K562 (cell line): Measurements from ENCODE around the gene HBG1. TPM values are rescaled to one million over a fixed set of nuclear protein-coding genes. Genes with fewer than 3 reads are reported as not detected.

Source experiments
- CXXC5 ChIP-seq: fragments of 250-450 bp; sonication (Bioruptor Pico); IDR thresholded peaks from 2 replicates; pipeline ENCODE4 v1.8.0; 2022; ENCODE audit warnings: inconsistent platforms, mild to moderate bottlenecking, moderate library complexity
- ESRRA ChIP-seq: fragments of 450-650 bp; IDR thresholded peaks from 2 replicates; pipeline ENCODE4 v1.6.1; 2014; ENCODE audit warnings: low read depth, mild to moderate bottlenecking, moderate library complexity, borderline replicate concordance
- ESRRB ChIP-seq: fragments of 250-450 bp; sonication (Bioruptor Pico); IDR thresholded peaks from 2 replicates; pipeline ENCODE4 v1.5.0; 2020; ENCODE audit warnings: mild to moderate bottlenecking, moderate library complexity, borderline replicate concordance
- JUN ChIP-seq, 2 experiments: sonication (generic) in 1 of 2; formaldehyde crosslinking in 1 of 2; IDR thresholded peaks; 2 replicates each; pipeline versions ENCODE4 v1.6.1 to v1.8.0; 2012 to 2022; ENCODE audit warnings: borderline replicate concordance in 2 of 2, mild to moderate bottlenecking in 2 of 2, improper control_type of control experiment in 1 of 2, low read depth in 1 of 2, low read length in 1 of 2, missing genetic modification reagents in 1 of 2
- KLF6 ChIP-seq: fragments of 250-450 bp; sonication (Bioruptor Pico); IDR thresholded peaks from 2 replicates; pipeline ENCODE4 v1.4.0; 2020; ENCODE audit warnings: mild to moderate bottlenecking, moderate library complexity, borderline replicate concordance
- MAFF ChIP-seq: IDR thresholded peaks from 2 replicates; pipeline ENCODE4 v1.6.1; 2012; ENCODE audit warnings: low read length, improper control_type of control experiment
- MXI1 ChIP-seq: IDR thresholded peaks from 2 replicates; pipeline ENCODE4 v1.6.1; 2011; ENCODE audit warnings: low read depth, mild to moderate bottlenecking, improper control_type of control experiment, low read length
- NR4A1 ChIP-seq, 2 experiments: fragments of 250-450 bp in 1 of 2; fragments of 450-650 bp in 1 of 2; sonication (Bioruptor Pico) in 1 of 2; IDR thresholded peaks; 2 replicates each; pipeline versions ENCODE4 v1.4.0 to v1.6.1; 2016 to 2020; ENCODE audit warnings: mild to moderate bottlenecking in 2 of 2, missing compliant biosample characterization in 1 of 2, missing genetic modification characterization in 1 of 2, moderate library complexity in 1 of 2
- RHOXF2B ChIP-seq: fragments of 250-450 bp; sonication (Bioruptor Pico); conservative IDR thresholded peaks from 2 replicates; pipeline ENCODE4 v1.5.1; 2021
- RNF2 ChIP-seq: sonication (generic); IDR thresholded peaks from 2 replicates; pipeline ENCODE4 v1.6.1; 2016
- SIN3A ChIP-seq, 2 experiments: fragments of 150-350 bp in 1 of 2; IDR thresholded peaks; 2 replicates each; pipeline ENCODE4 v1.6.1; 2011 to 2016; ENCODE audit warnings: borderline replicate concordance in 2 of 2, low read depth in 2 of 2, low read length in 2 of 2, mild to moderate bottlenecking in 2 of 2, moderate library complexity in 2 of 2; ENCODE audit not compliant: control insufficient read depth in 1 of 2
- SMAD4 ChIP-seq: fragments of 250-450 bp; sonication (Bioruptor Pico); conservative IDR thresholded peaks from 2 replicates; pipeline ENCODE4 v1.8.0; 2021; ENCODE audit warnings: inconsistent platforms, mild to moderate bottlenecking, moderate library complexity
- TRIM25 ChIP-seq: fragments of 450-650 bp; IDR thresholded peaks from 2 replicates; pipeline ENCODE4 v1.7.0; 2016; ENCODE audit warnings: borderline replicate concordance
- ZNF239 ChIP-seq: fragments of 250-450 bp; sonication (Bioruptor Pico); IDR thresholded peaks from 2 replicates; pipeline ENCODE4 v1.4.0; 2020; ENCODE audit warnings: mild to moderate bottlenecking
- polyA plus RNA-seq, 8 experiments: library from polyadenylated mRNA; depleted of rRNA in 4 of 8; stranded (reverse) in 5 of 8; unstranded in 3 of 8; fragments of >200 nt; fragmentation: Nextera tagmentation in 2 of 8; fragmentation: Illumina TruSeq in 1 of 8; extraction: Ambion mirVana in 2 of 8; extraction: Trizol in 1 of 8; gene quantifications; 2 replicates each; pipeline versions ENCODE4 v1.2.1 to v1.2.3, GENCODE V29; 2011 to 2014; ENCODE audit warnings: inconsistent platforms in 1 of 8, missing spikeins in 1 of 8
- total RNA-seq, 7 experiments: library from RNA; depleted of rRNA in 6 of 7; stranded (reverse); fragments of >200 nt in 6 of 7; fragmentation: Illumina TruSeq in 2 of 7; extraction: Trizol in 2 of 7; gene quantifications; 2 replicates each; pipeline versions ENCODE4 v1.2.1 to v1.2.3, GENCODE V29; 2011 to 2021; ENCODE audit warnings: low replicate concordance in 1 of 7
- TF ChIP-seq, protein P1 (sequence below): IDR thresholded peaks from 2 replicates; pipeline ENCODE4 v1.6.1; 2012; ENCODE audit warnings: low read depth, low read length, improper control_type of control experiment, borderline replicate concordance
- TF ChIP-seq, protein P2 (sequence below): fragments of 450-650 bp; formaldehyde crosslinking; IDR thresholded peaks from 2 replicates; pipeline ENCODE4 v1.4.0; 2020; ENCODE audit warnings: mild to moderate bottlenecking, moderate library complexity
- TF ChIP-seq, protein P3 (sequence below): sonication (generic); formaldehyde crosslinking; IDR thresholded peaks from 2 replicates; pipeline ENCODE4 v1.9.0; 2022; ENCODE audit warnings: mild to moderate bottlenecking, missing genetic modification reagents

HBG1 gene
- total and polyA plus RNA-seq, 9 of the 15 experiments (the other 6 are each of a cell fraction or from before 2014, with no cell fraction given): 1,066 to 16,338 (median 4,898) TPM

GRCh38 chr11:5288108-5288905 is 38.6 kb upstream of the HBG1 start (continued):
- TF ChIP-seq, protein P1, sequence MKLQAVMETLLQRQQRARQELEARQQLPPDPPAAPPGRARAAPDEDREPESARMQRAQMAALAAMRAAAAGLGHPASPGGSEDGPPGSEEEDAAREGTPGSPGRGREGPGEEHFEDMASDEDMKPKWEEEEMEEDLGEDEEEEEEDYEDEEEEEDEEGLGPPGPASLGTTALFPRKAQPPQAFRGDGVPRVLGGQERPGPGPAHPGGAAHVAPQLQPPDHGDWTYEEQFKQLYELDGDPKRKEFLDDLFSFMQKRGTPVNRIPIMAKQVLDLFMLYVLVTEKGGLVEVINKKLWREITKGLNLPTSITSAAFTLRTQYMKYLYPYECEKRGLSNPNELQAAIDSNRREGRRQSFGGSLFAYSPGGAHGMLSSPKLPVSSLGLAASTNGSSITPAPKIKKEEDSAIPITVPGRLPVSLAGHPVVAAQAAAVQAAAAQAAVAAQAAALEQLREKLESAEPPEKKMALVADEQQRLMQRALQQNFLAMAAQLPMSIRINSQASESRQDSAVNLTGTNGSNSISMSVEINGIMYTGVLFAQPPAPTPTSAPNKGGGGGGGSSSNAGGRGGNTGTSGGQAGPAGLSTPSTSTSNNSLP: 0 out of 2 replicates have a peak, but pooled peaks have one; percentile 46
- TF ChIP-seq MAFF (peak; percentile 35; the same call in 1 of the 2 replicates), SIN3A (IDR thresholded peaks at IDR 0.05; ENCODE audit: borderline replicate concordance in 2 of 2, control insufficient read depth in 1 of 2, low read depth in 2 of 2, low read length in 2 of 2) (no peak), NR4A1 (CRISPR knock-in tag; IDR thresholded peaks at IDR 0.05) (no peak), NR4A1 (tag; IDR thresholded peaks at IDR 0.05) (peak; percentile 37; the same call in 1 of the 2 replicates), SMAD4 (CRISPR knock-in tag) (peak; percentile 81), MXI1 (peak; percentile 15; the same call in 1 of the 2 replicates), CXXC5 (peak; percentile 63), ESRRB (no peak), ZNF239 (peak; percentile 40; the same call in 1 of the 2 replicates), RNF2 (peak; percentile 83; the same call in 1 of the 2 replicates), RHOXF2B (CRISPR knock-in tag) (no peak), JUN (IDR thresholded peaks at IDR 0.05; ENCODE audit: borderline replicate concordance, low read depth, low read length) (peak; percentile 93), JUN (CRISPR knock-in tag; IDR thresholded peaks at IDR 0.05; ENCODE audit: borderline replicate concordance) (no peak), ESRRA (no peak), TRIM25 (no peak), KLF6 (CRISPR knock-in tag) (0 out of 2 replicates have a peak, but pooled peaks have one; percentile 4)
- TF ChIP-seq, protein P2, sequence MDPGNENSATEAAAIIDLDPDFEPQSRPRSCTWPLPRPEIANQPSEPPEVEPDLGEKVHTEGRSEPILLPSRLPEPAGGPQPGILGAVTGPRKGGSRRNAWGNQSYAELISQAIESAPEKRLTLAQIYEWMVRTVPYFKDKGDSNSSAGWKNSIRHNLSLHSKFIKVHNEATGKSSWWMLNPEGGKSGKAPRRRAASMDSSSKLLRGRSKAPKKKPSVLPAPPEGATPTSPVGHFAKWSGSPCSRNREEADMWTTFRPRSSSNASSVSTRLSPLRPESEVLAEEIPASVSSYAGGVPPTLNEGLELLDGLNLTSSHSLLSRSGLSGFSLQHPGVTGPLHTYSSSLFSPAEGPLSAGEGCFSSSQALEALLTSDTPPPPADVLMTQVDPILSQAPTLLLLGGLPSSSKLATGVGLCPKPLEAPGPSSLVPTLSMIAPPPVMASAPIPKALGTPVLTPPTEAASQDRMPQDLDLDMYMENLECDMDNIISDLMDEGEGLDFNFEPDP (CRISPR knock-in tag): no peak
- TF ChIP-seq, protein P3, sequence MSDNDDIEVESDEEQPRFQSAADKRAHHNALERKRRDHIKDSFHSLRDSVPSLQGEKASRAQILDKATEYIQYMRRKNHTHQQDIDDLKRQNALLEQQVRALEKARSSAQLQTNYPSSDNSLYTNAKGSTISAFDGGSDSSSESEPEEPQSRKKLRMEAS: peak; percentile 48
